ENCODE data around the gene PLIN1.

Gene PLIN1

GRCh38 chr15:89615135-89615534 lies 64.0 kb downstream of the PLIN1 start:
- H3K4me1 ChIP-seq (ENCODE audit: insufficient read depth, low read length), result no peaks in the 10 kb centered on the region
- H3K27ac ChIP-seq (ENCODE audit: low read depth, low read length), result no peak overlapping the region
- no peaks in the 10 kb centered on the region for H3K27me3 ChIP-seq (ENCODE audit: control insufficient read depth in 1 of 2, insufficient read depth in 2 of 2, low read length in 2 of 2)
- H3K9me3 ChIP-seq (ENCODE audit: low read length), result no peaks in the 10 kb centered on the region
- no peak overlapping the region for H3K9ac ChIP-seq (ENCODE audit: low read length)
- H3K4me3 ChIP-seq (ENCODE audit: low read depth in 1 of 2, low read length in 2 of 2), result no peak overlapping the region
- no peaks in the 10 kb centered on the region for H3K36me3 ChIP-seq (ENCODE audit: insufficient read depth, low read length)

Data from muscle layer of colon (tissue), 2 donors.